Astrocyte of the cerebellum (primary cell): ENCODE results near the gene PABPC1L.

Source experiments
- DNase-seq: peaks from one replicate; pipeline ENCODE4 v3.0.0-alpha.2; 2011; ENCODE audit warnings: low read depth
- H3K4me3 ChIP-seq: 2 replicates; pipeline ENCODE4 v1.5.1; 2011; ENCODE audit warnings: mild to moderate bottlenecking, low read depth, low read length, moderate library complexity
- CTCF ChIP-seq: IDR thresholded peaks from 2 replicates; pipeline ENCODE4 v1.5.1; 2012; ENCODE audit warnings: low read length, low read depth, moderate library complexity, mild to moderate bottlenecking; ENCODE audit errors: missing control alignments
- in situ Hi-C: cut with HindIII; loops from 2 replicates; pipeline ENCODE4 v1.10.0; 2017; ENCODE audit warnings: low sequenced_read_pairs

PABPC1L gene

GRCh38 chr20:44988631-44989171 lies 78.8 kb downstream of the PABPC1L start:
- no peak overlapping the region for H3K4me3 ChIP-seq
- in situ Hi-C loops, result no loop called here
- no peak for TF ChIP-seq CTCF
- DNase-seq, result no peak
